ENCODE results near the gene MYO16.

DNA sequence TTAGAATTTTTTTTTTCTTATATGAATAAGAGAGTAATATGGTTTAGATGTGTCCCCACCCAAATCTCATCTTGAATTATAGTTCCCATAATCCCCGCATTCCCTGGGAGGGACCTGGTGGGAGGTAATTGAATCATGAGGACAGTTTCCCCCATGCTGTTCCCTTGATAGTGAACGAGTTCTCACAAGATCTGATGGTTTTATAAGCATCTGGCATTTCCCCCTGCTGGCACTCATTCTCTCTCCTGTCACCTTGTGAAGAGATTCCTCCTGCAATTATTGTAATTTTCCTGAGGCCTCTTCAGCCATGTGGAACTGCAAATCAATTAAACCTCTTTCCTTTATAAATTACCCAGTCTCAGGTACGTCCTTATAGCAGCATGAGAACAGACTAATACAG lies 205.7 kb downstream of the MYO16 start:
- TF ChIP-seq CEBPB (IDR thresholded peaks at IDR 0.05) (no peak), POLR2A (IDR thresholded peaks at IDR 0.05; ENCODE audit: low read length) (no peak), HEYL (CRISPR knock-in tag; IDR thresholded peaks at IDR 0.05) (no peak), MAFK (IDR thresholded peaks at IDR 0.05; ENCODE audit: partially characterized antibody) (no peak), RFX5 (IDR thresholded peaks at IDR 0.05) (no peak), SMC3 (IDR thresholded peaks at IDR 0.05) (no peak), MYC (IDR thresholded peaks at IDR 0.05; ENCODE audit: borderline replicate concordance, low read length) (no peak)
- TF ChIP-seq, protein P1, sequence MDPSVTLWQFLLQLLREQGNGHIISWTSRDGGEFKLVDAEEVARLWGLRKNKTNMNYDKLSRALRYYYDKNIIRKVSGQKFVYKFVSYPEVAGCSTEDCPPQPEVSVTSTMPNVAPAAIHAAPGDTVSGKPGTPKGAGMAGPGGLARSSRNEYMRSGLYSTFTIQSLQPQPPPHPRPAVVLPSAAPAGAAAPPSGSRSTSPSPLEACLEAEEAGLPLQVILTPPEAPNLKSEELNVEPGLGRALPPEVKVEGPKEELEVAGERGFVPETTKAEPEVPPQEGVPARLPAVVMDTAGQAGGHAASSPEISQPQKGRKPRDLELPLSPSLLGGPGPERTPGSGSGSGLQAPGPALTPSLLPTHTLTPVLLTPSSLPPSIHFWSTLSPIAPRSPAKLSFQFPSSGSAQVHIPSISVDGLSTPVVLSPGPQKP (IDR thresholded peaks at IDR 0.05; ENCODE audit: low read depth, low read length): no peak
- TF ChIP-seq, protein P2, sequence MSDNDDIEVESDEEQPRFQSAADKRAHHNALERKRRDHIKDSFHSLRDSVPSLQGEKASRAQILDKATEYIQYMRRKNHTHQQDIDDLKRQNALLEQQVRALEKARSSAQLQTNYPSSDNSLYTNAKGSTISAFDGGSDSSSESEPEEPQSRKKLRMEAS (IDR thresholded peaks at IDR 0.05): no peak
- TF ChIP-seq, protein P3, sequence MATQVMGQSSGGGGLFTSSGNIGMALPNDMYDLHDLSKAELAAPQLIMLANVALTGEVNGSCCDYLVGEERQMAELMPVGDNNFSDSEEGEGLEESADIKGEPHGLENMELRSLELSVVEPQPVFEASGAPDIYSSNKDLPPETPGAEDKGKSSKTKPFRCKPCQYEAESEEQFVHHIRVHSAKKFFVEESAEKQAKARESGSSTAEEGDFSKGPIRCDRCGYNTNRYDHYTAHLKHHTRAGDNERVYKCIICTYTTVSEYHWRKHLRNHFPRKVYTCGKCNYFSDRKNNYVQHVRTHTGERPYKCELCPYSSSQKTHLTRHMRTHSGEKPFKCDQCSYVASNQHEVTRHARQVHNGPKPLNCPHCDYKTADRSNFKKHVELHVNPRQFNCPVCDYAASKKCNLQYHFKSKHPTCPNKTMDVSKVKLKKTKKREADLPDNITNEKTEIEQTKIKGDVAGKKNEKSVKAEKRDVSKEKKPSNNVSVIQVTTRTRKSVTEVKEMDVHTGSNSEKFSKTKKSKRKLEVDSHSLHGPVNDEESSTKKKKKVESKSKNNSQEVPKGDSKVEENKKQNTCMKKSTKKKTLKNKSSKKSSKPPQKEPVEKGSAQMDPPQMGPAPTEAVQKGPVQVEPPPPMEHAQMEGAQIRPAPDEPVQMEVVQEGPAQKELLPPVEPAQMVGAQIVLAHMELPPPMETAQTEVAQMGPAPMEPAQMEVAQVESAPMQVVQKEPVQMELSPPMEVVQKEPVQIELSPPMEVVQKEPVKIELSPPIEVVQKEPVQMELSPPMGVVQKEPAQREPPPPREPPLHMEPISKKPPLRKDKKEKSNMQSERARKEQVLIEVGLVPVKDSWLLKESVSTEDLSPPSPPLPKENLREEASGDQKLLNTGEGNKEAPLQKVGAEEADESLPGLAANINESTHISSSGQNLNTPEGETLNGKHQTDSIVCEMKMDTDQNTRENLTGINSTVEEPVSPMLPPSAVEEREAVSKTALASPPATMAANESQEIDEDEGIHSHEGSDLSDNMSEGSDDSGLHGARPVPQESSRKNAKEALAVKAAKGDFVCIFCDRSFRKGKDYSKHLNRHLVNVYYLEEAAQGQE (IDR thresholded peaks at IDR 0.05): no peak
- TF ChIP-seq, protein P4, sequence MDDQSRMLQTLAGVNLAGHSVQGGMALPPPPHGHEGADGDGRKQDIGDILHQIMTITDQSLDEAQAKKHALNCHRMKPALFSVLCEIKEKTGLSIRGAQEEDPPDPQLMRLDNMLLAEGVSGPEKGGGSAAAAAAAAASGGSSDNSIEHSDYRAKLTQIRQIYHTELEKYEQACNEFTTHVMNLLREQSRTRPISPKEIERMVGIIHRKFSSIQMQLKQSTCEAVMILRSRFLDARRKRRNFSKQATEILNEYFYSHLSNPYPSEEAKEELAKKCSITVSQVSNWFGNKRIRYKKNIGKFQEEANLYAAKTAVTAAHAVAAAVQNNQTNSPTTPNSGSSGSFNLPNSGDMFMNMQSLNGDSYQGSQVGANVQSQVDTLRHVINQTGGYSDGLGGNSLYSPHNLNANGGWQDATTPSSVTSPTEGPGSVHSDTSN (IDR thresholded peaks at IDR 0.05): no peak
- TF ChIP-seq, protein P5, sequence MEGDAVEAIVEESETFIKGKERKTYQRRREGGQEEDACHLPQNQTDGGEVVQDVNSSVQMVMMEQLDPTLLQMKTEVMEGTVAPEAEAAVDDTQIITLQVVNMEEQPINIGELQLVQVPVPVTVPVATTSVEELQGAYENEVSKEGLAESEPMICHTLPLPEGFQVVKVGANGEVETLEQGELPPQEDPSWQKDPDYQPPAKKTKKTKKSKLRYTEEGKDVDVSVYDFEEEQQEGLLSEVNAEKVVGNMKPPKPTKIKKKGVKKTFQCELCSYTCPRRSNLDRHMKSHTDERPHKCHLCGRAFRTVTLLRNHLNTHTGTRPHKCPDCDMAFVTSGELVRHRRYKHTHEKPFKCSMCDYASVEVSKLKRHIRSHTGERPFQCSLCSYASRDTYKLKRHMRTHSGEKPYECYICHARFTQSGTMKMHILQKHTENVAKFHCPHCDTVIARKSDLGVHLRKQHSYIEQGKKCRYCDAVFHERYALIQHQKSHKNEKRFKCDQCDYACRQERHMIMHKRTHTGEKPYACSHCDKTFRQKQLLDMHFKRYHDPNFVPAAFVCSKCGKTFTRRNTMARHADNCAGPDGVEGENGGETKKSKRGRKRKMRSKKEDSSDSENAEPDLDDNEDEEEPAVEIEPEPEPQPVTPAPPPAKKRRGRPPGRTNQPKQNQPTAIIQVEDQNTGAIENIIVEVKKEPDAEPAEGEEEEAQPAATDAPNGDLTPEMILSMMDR (IDR thresholded peaks at IDR 0.05): no peak
